Large intestine (tissue), 3 donors: ENCODE data around the gene NUDT1. TPM values are rescaled to one million over a fixed set of nuclear protein-coding genes. Genes with fewer than 3 reads are reported as not detected.
"Not testable (repeated sequence)": the region's sequence is repeated elsewhere in the genome, so short reads cannot be mapped to it uniquely, and the experiment has no call there.

Experiments
- DNase-seq, 2 donors: peaks; one replicate each; pipeline versions ENCODE4 v3.0.0 to v3.0.0-alpha.2; 2013
- H3K27ac ChIP-seq: one replicate; pipeline ENCODE4 v1.5.1; 2013; ENCODE audit warnings: low read length
- H3K27me3 ChIP-seq: 2 replicates; pipeline ENCODE4 v1.6.1; 2013; ENCODE audit warnings: low read length; ENCODE audit not compliant: control insufficient read depth, insufficient read depth
- H3K36me3 ChIP-seq: 2 replicates; pipeline ENCODE4 v1.6.1; 2013; ENCODE audit warnings: low read length; ENCODE audit not compliant: control insufficient read depth, insufficient read depth
- H3K4me1 ChIP-seq: one replicate; pipeline ENCODE4 v1.6.1; 2013; ENCODE audit warnings: low read length; ENCODE audit not compliant: control insufficient read depth, insufficient read depth
- H3K4me3 ChIP-seq: one replicate; pipeline ENCODE4 v1.5.1; 2013; ENCODE audit warnings: low read length
- H3K9me3 ChIP-seq: one replicate; pipeline ENCODE4 v1.6.1; 2013; ENCODE audit warnings: mild to moderate bottlenecking, low read depth, low read length, moderate library complexity; ENCODE audit not compliant: control insufficient read depth
- WGBS: methylation state at CpG from one replicate; pipeline ENCODE4 v1.1.5; 2013; ENCODE audit warnings: low lambda C conversion rate; ENCODE audit not compliant: insufficient coverage; 5-methylcytosine and 5-hydroxymethylcytosine counted together
- polyA plus RNA-seq: library from polyadenylated mRNA; unstranded; fragments of 120-200 nt; gene quantifications from one replicate; pipeline ENCODE4 v1.2.1, GENCODE V29; 2013

Gene NUDT1
- polyA plus RNA-seq, 1 donor = 25.6 TPM

GRCh38 chr7:2269089-2269990, 27.3 kb downstream of the NUDT1 start:
- DNase-seq = peak in 1 of 2 donors; percentile 41
- H3K9me3 ChIP-seq, H3K27me3 ChIP-seq, H3K4me3 ChIP-seq: not testable (repeated sequence)
- H3K4me1 ChIP-seq = peaks cover 17% of the 10 kb centered on the region
- no CpG with 5 or more reads among the region's 18 CpGs for WGBS
- peak overlapping the region; percentile 39 for H3K27ac ChIP-seq
- peaks cover 42% of the 10 kb centered on the region for H3K36me3 ChIP-seq

DNA sequence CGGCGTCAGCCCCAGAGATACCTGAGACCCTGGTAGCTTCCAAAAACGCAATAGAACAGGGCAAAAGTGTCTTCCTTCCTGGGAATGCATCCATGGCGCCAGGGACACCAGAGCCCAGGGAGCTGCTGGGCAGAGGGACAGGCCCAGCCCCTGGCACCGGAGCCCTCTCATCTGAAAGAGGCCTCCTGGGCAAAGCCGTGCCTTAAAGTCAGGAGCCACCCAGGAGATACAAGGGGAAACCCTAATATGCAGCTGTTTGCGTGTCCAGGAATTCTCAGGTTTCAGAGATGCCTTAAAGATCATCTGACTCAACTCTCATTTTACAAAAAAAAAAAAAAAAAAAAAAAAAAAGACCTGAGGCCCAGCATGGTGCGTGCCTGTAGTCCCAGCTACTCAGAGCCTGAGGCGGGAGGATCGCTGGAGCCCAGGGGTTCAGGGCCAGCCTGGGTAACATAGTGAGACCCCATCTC, 28.0 kb downstream of the NUDT1 start:
- no peaks in the 10 kb centered on the region for H3K9me3 ChIP-seq
- peaks cover 17% of the 10 kb centered on the region for H3K4me1 ChIP-seq
- no peak overlapping the region for H3K4me3 ChIP-seq
- peak overlapping the region; percentile 39 for H3K27ac ChIP-seq
- WGBS = no CpG with 5 or more reads among the region's 10 CpGs
- no peak for DNase-seq
- H3K36me3 ChIP-seq = peaks cover 47% of the 10 kb centered on the region
- H3K27me3 ChIP-seq = no peaks in the 10 kb centered on the region

DNA sequence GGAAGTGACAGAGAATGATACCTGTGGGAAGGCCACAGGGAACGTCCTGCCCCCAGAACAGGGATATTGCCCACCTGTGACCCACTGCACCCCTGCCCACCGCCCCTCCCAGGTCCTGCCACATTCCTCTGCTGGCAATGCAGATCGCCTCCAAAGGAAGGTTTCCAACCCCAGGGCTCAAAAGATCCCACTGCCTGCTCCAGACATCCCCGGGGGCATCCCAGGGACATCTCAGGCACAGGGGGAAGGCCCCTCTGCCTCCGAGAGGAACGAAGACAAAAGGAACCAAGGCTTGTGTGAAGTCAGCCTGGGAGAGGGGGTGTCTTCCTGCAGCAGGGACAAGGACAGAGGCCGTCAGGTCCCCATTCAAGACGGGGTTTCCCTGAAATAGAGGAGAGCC, 28.5 kb downstream of the NUDT1 start:
- no CpG with 5 or more reads among the region's 8 CpGs for WGBS
- no peak overlapping the region for H3K27ac ChIP-seq

DNA sequence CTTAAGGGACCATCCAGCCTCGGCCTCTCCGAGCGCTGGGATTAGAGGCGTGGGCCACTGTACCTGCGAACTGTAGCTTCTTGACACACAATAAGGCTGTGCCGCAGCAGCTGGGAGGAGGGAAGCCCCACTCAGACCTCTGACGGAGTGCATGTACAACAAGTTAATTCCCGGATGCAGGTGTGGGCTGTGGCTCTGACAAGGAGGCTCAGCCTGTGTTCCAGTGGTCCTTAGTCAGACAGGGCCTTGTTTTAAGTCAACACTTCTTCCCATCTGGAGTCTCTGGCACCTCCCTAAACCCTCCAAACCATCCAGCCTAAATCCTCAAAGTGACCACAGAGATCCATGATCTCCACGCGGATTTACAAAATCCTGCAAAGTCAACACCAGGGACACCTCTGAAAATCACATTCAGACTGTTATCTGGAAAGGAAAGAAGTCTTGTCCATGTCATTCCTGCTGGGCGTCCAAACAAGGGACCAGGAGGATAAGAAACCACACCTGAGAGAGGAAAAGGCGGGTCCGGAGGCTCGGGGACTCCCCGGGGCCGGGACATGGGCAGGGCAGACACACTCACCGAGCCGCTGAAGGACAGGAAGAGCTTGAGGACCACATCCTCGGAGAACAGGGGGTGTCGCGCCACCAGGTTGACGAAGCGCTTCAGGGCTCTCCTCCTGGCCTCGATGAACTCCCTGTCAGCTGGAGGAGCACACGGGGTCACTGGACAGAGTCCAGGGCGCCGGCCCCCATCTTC, 29.4 kb downstream of the NUDT1 start:
- DNase-seq = peak in 1 of 2 donors; percentile 27
- Histone ChIP-seq H3K36me3 (peaks cover 45% of the 10 kb centered on the region), H3K9me3 (no peaks in the 10 kb centered on the region), H3K27me3 (no peaks in the 10 kb centered on the region), H3K4me1 (peaks cover 17% of the 10 kb centered on the region), H3K27ac (no peak overlapping the region), H3K4me3 (no peak overlapping the region)
- no CpG with 5 or more reads among the region's 27 CpGs for WGBS

More for the DNA sequence above, 28.5 kb downstream of the NUDT1 start:
- Histone ChIP-seq H3K36me3 (peaks cover 46% of the 10 kb centered on the region), H3K4me3 (no peak overlapping the region), H3K4me1 (peaks cover 17% of the 10 kb centered on the region), H3K27me3 (no peaks in the 10 kb centered on the region), H3K9me3 (no peaks in the 10 kb centered on the region)
- no peak for DNase-seq

DNA sequence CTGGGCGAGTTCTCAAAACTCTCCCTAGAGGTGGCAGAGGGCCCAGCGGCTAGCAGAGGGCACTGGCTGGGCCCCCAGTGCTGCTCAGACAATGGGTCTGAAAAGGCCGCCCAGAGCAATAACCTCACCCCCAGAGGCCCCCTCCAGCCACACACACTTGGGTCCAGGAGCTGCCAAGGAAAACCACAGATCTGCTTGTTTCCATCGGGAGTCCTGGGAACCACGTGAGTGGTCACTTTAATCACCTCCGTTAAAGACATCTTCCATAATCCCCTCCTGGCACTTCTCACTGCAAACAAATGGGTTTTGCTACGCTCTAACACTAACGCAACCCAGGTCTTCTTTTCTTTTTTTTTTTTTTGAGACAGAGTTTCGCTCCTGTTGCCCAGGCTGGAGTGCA, 30.0 kb downstream of the NUDT1 start:
- H3K27me3 ChIP-seq = no peaks in the 10 kb centered on the region
- H3K9me3 ChIP-seq = no peaks in the 10 kb centered on the region
- H3K36me3 ChIP-seq = peaks cover 44% of the 10 kb centered on the region
- no peak for DNase-seq
- WGBS = 86% methylated on average over 2 of the region's 9 CpGs
- H3K27ac ChIP-seq = no peak overlapping the region
- no peak overlapping the region for H3K4me3 ChIP-seq
- H3K4me1 ChIP-seq = peaks cover 17% of the 10 kb centered on the region

- DNase-seq = no peak
- Histone ChIP-seq H3K9me3 (no peaks in the 10 kb centered on the region), H3K4me3 (no peak overlapping the region), H3K36me3 (peaks cover 53% of the 10 kb centered on the region), H3K27ac (no peak overlapping the region), H3K4me1 (peaks cover 17% of the 10 kb centered on the region), H3K27me3 (no peaks in the 10 kb centered on the region)
- no CpG with 5 or more reads among the region's 20 CpGs for WGBS
These were observed 31.8 kb downstream of the NUDT1 start for GRCh38 chr7:2273866-2274265.

DNA sequence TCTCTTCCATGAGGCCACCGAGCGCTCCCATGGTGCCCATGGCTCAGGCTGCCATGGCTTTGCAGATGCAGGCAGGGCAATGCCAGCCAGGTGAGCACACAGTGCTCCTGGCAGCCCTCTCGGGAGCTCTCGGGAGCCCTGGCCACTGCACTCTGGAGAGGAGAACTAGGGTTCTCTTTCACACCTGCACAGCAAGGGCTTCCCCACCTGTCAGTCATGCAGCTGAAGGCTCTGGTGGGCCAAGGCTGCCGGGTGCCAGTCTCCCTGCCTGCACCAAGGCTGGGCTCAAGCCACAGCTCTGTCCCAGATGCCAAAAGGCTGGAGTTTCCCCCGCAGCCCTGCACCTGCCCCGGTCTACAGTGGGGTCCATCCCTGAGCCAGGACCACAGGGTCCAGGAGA, 32.6 kb downstream of the NUDT1 start:
- no peak for DNase-seq
- Histone ChIP-seq H3K4me1 (peaks cover 19% of the 10 kb centered on the region), H3K9me3 (no peaks in the 10 kb centered on the region), H3K36me3 (peaks cover 51% of the 10 kb centered on the region), H3K4me3 (no peak overlapping the region), H3K27me3 (no peaks in the 10 kb centered on the region), H3K27ac (no peak overlapping the region)
- no CpG with 5 or more reads among the region's 7 CpGs for WGBS

DNA sequence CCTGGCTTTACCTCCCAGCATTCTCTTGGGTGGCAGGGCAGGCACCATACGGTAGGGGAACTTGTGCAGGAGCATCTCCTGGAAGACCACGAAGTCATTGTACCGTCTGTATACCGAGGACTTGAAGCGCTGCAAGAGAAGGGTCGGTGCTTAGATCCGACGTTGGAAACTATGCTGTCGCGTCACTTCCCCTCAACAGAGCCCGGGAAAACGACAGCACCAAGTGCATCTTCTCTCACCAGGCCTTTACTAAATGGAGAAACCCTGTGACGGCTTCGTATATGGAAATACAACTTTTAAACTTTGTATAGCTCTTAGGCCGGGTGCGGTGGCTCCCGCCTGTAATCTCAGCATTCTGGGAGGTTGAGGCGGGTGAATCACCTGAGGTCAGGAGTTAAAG, 33.1 kb downstream of the NUDT1 start:
- no peaks in the 10 kb centered on the region for H3K9me3 ChIP-seq
- H3K36me3 ChIP-seq = peaks cover 47% of the 10 kb centered on the region
- H3K27ac ChIP-seq = no peak overlapping the region
- H3K4me3 ChIP-seq = no peak overlapping the region
- DNase-seq = no peak
- no peaks in the 10 kb centered on the region for H3K27me3 ChIP-seq
- WGBS = no CpG with 5 or more reads among the region's 18 CpGs
- H3K4me1 ChIP-seq = peaks cover 19% of the 10 kb centered on the region

GRCh38 chr7:2276107-2276506, 34.1 kb downstream of the NUDT1 start:
- no peak for DNase-seq
- Histone ChIP-seq H3K27me3 (no peaks in the 10 kb centered on the region), H3K9me3 (no peaks in the 10 kb centered on the region), H3K4me3 (no peak overlapping the region), H3K36me3 (peaks cover 43% of the 10 kb centered on the region), H3K4me1 (peaks cover 19% of the 10 kb centered on the region), H3K27ac (no peak overlapping the region)
- no CpG with 5 or more reads among the region's 18 CpGs for WGBS

DNA sequence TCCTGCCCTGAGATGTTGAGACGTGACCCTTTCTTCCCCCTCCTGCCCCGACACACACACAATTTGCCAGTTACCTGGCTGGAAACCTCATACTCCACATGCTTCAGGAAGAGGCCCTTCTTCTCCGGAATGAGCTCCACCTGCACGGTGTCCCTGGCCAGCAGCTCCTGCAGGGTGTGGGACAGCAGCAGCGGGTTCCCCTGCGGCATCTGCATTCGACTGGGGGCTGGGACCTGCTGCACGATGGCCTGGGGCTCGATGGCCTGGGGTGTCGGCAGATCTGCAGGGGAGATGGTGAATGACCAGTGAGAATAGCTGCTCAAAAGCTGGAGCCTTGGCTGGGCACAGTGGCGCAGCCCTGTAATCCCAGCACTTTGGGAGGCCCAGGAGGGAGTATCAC, 36.0 kb downstream of the NUDT1 start:
- WGBS = no CpG with 5 or more reads among the region's 11 CpGs
- Histone ChIP-seq H3K27ac (no peak overlapping the region), H3K36me3 (peaks cover 31% of the 10 kb centered on the region), H3K4me3 (no peak overlapping the region), H3K9me3 (no peaks in the 10 kb centered on the region), H3K27me3 (no peaks in the 10 kb centered on the region), H3K4me1 (peaks cover 34% of the 10 kb centered on the region)
- DNase-seq = no peak
